CD14-positive monocyte (primary cell): ENCODE measurements around the gene STXBP5. TPM values are rescaled to one million over a fixed set of nuclear protein-coding genes. Genes with fewer than 3 reads are reported as not detected.

ENCODE experiments used
- DNase-seq, 3 donors: peaks; one replicate each; pipeline ENCODE4 v3.0.0-alpha.2; 2011 to 2022
- H2AFZ ChIP-seq: 2 replicates; pipeline ENCODE4 v1.6.0; 2012; ENCODE audit warnings: mild to moderate bottlenecking, low read depth, low read length, inconsistent platforms; ENCODE audit not compliant: insufficient read depth, poor library complexity, severe bottlenecking
- H3K27ac ChIP-seq, 2 donors: 1 replicate in 1 of 2; 2 replicates in 1 of 2; pipeline ENCODE4 v1.5.1; 2012 to 2013; ENCODE audit warnings: low read length in 2 of 2, control low read depth in 1 of 2, inconsistent platforms in 1 of 2, low read depth in 1 of 2, mild to moderate bottlenecking in 1 of 2
- H3K27me3 ChIP-seq, 2 donors: one replicate each; pipeline versions ENCODE4 v1.6.0 to v1.6.1; 2011 to 2013; ENCODE audit warnings: low read length in 2 of 2; ENCODE audit not compliant: control insufficient read depth in 2 of 2, insufficient read depth in 2 of 2
- H3K36me3 ChIP-seq, 2 donors: replicated peaks in 1 of 2; 1 replicate in 1 of 2; 2 replicates in 1 of 2; pipeline versions ENCODE4 v1.5.1 to v1.6.1; 2012 to 2013; ENCODE audit warnings: low read length in 2 of 2, control low read depth in 1 of 2, inconsistent platforms in 1 of 2, mild to moderate bottlenecking in 1 of 2; ENCODE audit not compliant: insufficient read depth in 2 of 2, control insufficient read depth in 1 of 2
- H3K4me1 ChIP-seq, 2 donors: 1 replicate in 1 of 2; 2 replicates in 1 of 2; pipeline versions ENCODE4 v1.5.1 to v1.6.1; 2012 to 2013; ENCODE audit warnings: low read length in 2 of 2, control low read depth in 1 of 2, inconsistent platforms in 1 of 2, mild to moderate bottlenecking in 1 of 2, moderate library complexity in 1 of 2; ENCODE audit not compliant: insufficient read depth in 2 of 2, control insufficient read depth in 1 of 2
- H3K4me2 ChIP-seq: replicated peaks from 2 replicates; pipeline ENCODE3; 2012; ENCODE audit warnings: low read length, moderate library complexity, mild to moderate bottlenecking; ENCODE audit not compliant: poor library complexity, severe bottlenecking; ENCODE audit errors: extremely low read depth
- H3K4me3 ChIP-seq, 3 experiments: fragments of 200-600 bp in 1 of 3; sonication (generic) in 1 of 3; replicated peaks in 1 of 3; 1 replicate in 2 of 3; 2 replicates in 1 of 3; pipeline ENCODE4 v1.5.1; 2011 to 2013; ENCODE audit warnings: low read length in 3 of 3, mild to moderate bottlenecking in 3 of 3, control low read depth in 2 of 3, low read depth in 2 of 3, inconsistent platforms in 1 of 3, moderate library complexity in 1 of 3
- H3K79me2 ChIP-seq: 2 replicates; pipeline ENCODE4 v1.6.0; 2012; ENCODE audit warnings: mild to moderate bottlenecking, control low read depth, inconsistent platforms, low read length, moderate library complexity; ENCODE audit not compliant: insufficient read depth
- H3K9ac ChIP-seq: 2 replicates; pipeline ENCODE4 v1.6.0; 2017; ENCODE audit warnings: low read length, mild to moderate bottlenecking; ENCODE audit not compliant: insufficient read depth, poor library complexity, severe bottlenecking
- H3K9me3 ChIP-seq, 2 donors: replicated peaks in 1 of 2; 1 replicate in 1 of 2; 2 replicates in 1 of 2; pipeline versions ENCODE4 v1.5.1 to v1.6.1; 2012 to 2013; ENCODE audit warnings: low read length in 2 of 2, control low read depth in 1 of 2; ENCODE audit not compliant: control insufficient read depth in 1 of 2, insufficient read depth in 1 of 2
- H4K20me1 ChIP-seq: 2 replicates; pipeline ENCODE4 v1.6.0; 2012; ENCODE audit warnings: mild to moderate bottlenecking, low read length, control low read depth, moderate library complexity; ENCODE audit not compliant: insufficient read depth
- H3K27ac Mint-ChIP-seq, 7 donors: one replicate each; pipeline ENCODE4 v1.8.0; 2020; ENCODE audit warnings: mild to moderate bottlenecking in 7 of 7, mixed read lengths in 7 of 7, moderate library complexity in 6 of 7, inconsistent platforms in 2 of 7
- H3K27me3 Mint-ChIP-seq, 3 donors: one replicate each; pipeline ENCODE4 v1.8.0; 2021 to 2022; ENCODE audit warnings: low read depth in 3 of 3, mild to moderate bottlenecking in 3 of 3, mixed read lengths in 3 of 3, moderate library complexity in 3 of 3, inconsistent platforms in 1 of 3
- H3K36me3 Mint-ChIP-seq, 2 donors: one replicate each; pipeline ENCODE4 v1.8.0; 2020; ENCODE audit warnings: mixed read lengths in 2 of 2, inconsistent platforms in 1 of 2, mild to moderate bottlenecking in 1 of 2
- H3K4me1 Mint-ChIP-seq: one replicate; pipeline ENCODE4 v1.8.0; 2020; ENCODE audit warnings: mild to moderate bottlenecking, mixed read lengths
- H3K4me3 Mint-ChIP-seq, 2 donors: one replicate each; pipeline ENCODE4 v1.8.0; 2020; ENCODE audit warnings: mild to moderate bottlenecking in 2 of 2, mixed read lengths in 2 of 2, moderate library complexity in 1 of 2
- H3K9me3 Mint-ChIP-seq, 7 donors: one replicate each; pipeline ENCODE4 v1.8.0; 2020 to 2022; ENCODE audit warnings: mixed read lengths in 7 of 7, mild to moderate bottlenecking in 6 of 7, moderate library complexity in 6 of 7, inconsistent platforms in 2 of 7
- WGBS: methylation state at CpG from one replicate; pipeline ENCODE4 v1.1.5; 2013; ENCODE audit warnings: missing lambda C conversion rate; ENCODE audit not compliant: insufficient coverage; 5-methylcytosine and 5-hydroxymethylcytosine counted together
- intact Hi-C, 2 donors: fragments of 100-400 bp; cut with micrococcal nuclease; formaldehyde crosslinking; loops; one replicate each; pipeline versions ENCODE4 v1.15.0 to v1.15.1; 2023
- polyA plus RNA-seq, 3 donors: library from polyadenylated mRNA; depleted of rRNA in 1 of 3; unstranded in 2 of 3; stranded (reverse) in 1 of 3; fragments of 300-500 nt in 2 of 3; fragments of >200 nt in 1 of 3; fragmentation: Illumina TruSeq in 2 of 3; gene quantifications; 1 replicate in 2 of 3; 2 replicates in 1 of 3; pipeline ENCODE4 v1.2.3, GENCODE V29; 2012 to 2021
- TF ChIP-seq, protein P1 (sequence below): fragments of 200-600 bp; IDR thresholded peaks from one replicate; pipeline ENCODE4 v1.8.0; 2022; ENCODE audit warnings: antibody characterized with exemption, mild to moderate bottlenecking

Gene STXBP5
- polyA plus RNA-seq, 3 donors = 1.5 to 8.8 (median 2.0) TPM

DNA sequence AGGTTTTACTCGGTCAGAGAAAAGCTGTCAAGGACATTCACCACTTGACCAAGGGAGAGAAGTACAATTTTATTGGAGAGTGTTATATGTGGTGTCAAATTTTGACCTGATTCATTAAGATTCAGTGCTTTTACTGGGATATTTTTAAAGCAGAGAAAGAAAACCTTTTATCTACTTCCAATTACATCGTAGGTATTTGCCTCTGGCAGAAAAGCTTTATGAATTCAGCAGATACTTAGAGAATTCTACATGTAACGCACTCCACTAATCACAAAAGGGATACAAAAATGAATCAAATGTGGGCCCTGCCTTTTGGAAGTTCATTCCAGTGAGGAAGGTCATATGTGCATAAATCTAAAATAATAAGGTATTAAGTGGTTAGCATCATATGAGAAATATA lies 133.7 kb downstream of the STXBP5 start:
- Histone ChIP-seq H3K4me1 (no peaks in the 10 kb centered on the region), H3K36me3 (peaks cover 8 to 39% of the 10 kb centered on the region in 2 donors), H3K9ac (no peak overlapping the region), H3K4me2 (no peak overlapping the region), H3K27ac (no peak overlapping the region), H3K4me3 (no peak overlapping the region), H2AFZ (no peak overlapping the region), H3K79me2 (no peaks in the 10 kb centered on the region), H4K20me1 (no peaks in the 10 kb centered on the region), H3K27me3 (no peaks in the 10 kb centered on the region), H3K9me3 (no peaks in the 10 kb centered on the region)
- no peaks in the 10 kb centered on the region for H3K9me3 Mint-ChIP-seq
- H3K27ac Mint-ChIP-seq = no peak overlapping the region
- intact Hi-C loops = no loop called here
- H3K27me3 Mint-ChIP-seq = peaks cover 0 to 2% (median 0%) of the 10 kb centered on the region in 3 donors
- no peak overlapping the region for H3K4me3 Mint-ChIP-seq
- no peaks in the 10 kb centered on the region for H3K4me1 Mint-ChIP-seq
- no peak for DNase-seq
- H3K36me3 Mint-ChIP-seq = peaks cover 28% of the 10 kb centered on the region in 2 donors
- TF ChIP-seq, protein P1, sequence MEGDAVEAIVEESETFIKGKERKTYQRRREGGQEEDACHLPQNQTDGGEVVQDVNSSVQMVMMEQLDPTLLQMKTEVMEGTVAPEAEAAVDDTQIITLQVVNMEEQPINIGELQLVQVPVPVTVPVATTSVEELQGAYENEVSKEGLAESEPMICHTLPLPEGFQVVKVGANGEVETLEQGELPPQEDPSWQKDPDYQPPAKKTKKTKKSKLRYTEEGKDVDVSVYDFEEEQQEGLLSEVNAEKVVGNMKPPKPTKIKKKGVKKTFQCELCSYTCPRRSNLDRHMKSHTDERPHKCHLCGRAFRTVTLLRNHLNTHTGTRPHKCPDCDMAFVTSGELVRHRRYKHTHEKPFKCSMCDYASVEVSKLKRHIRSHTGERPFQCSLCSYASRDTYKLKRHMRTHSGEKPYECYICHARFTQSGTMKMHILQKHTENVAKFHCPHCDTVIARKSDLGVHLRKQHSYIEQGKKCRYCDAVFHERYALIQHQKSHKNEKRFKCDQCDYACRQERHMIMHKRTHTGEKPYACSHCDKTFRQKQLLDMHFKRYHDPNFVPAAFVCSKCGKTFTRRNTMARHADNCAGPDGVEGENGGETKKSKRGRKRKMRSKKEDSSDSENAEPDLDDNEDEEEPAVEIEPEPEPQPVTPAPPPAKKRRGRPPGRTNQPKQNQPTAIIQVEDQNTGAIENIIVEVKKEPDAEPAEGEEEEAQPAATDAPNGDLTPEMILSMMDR = no peak
- WGBS = no CpG with 5 or more reads among the region's 3 CpGs

DNA sequence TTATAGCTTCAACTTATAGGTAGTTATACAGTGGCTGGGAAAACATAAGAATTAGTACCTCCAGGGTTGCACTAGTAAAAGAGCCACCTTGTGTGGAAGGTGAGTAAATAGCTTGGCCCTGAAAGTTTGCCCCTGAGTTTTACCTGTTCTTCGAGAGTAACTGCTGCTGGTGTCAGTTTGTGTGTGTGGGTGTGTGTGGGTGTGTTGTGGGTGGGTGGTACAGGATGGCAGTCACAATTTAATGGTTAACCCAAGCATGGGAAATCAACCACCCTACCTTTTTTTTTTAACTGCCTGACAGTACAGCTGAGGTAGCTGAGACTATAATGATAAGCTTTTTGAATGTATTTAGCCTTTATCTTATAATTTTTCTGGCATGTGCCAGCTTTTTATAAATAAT lies 137.3 kb downstream of the STXBP5 start:
- H3K27me3 ChIP-seq = no peaks in the 10 kb centered on the region
- H3K4me3 Mint-ChIP-seq = no peak overlapping the region
- DNase-seq = no peak
- H3K27me3 Mint-ChIP-seq = peaks cover 0 to 4% (median 0%) of the 10 kb centered on the region in 3 donors
- no peak overlapping the region for H3K4me3 ChIP-seq
- H3K79me2 ChIP-seq = no peaks in the 10 kb centered on the region
- H3K9ac ChIP-seq = no peak overlapping the region
- intact Hi-C loops = no loop called here
- TF ChIP-seq, protein P1 = no peak
- no peaks in the 10 kb centered on the region for H3K4me1 ChIP-seq
- H2AFZ ChIP-seq = no peak overlapping the region
- H4K20me1 ChIP-seq = no peaks in the 10 kb centered on the region
- peaks cover 33 to 39% of the 10 kb centered on the region in 2 donors for H3K36me3 Mint-ChIP-seq
- no peaks in the 10 kb centered on the region for H3K9me3 Mint-ChIP-seq
- H3K4me1 Mint-ChIP-seq = no peaks in the 10 kb centered on the region
- 80% methylated on average over 1 of the region's 1 CpG for WGBS
- no peak overlapping the region for H3K27ac ChIP-seq
- H3K4me2 ChIP-seq = no peak overlapping the region
- H3K9me3 ChIP-seq = no peaks in the 10 kb centered on the region
- H3K36me3 ChIP-seq = peaks cover 9 to 34% of the 10 kb centered on the region in 2 donors
- peak overlapping the region in 1 of 7 donors; percentile 16 for H3K27ac Mint-ChIP-seq
